Lower lobe of right lung (tissue), 2 donors: ENCODE measurements around the gene VIPR1. TPM values are rescaled to one million over a fixed set of nuclear protein-coding genes. Genes with fewer than 3 reads are reported as not detected.

Experiments used
- ATAC-seq, 2 donors: fragments of 200-7000 bp; cut with Tn5 transposase; one replicate each; pipeline ENCODE4 v1.9.1; 2020 to 2022; ENCODE audit warnings: mild to moderate bottlenecking in 2 of 2, moderate library complexity in 2 of 2
- DNase-seq: peaks from one replicate; pipeline ENCODE4 v3.0.0-alpha.2; 2020
- H3K27ac ChIP-seq: fragments of 200-600 bp; one replicate; pipeline ENCODE4 v1.8.0; 2022
- H3K27me3 ChIP-seq: fragments of 200-600 bp; one replicate; pipeline ENCODE4 v1.8.0; 2022; ENCODE audit warnings: low read depth
- H3K36me3 ChIP-seq: fragments of 200-600 bp; one replicate; pipeline ENCODE4 v1.8.0; 2022; ENCODE audit warnings: mild to moderate bottlenecking
- H3K4me1 ChIP-seq: fragments of 200-600 bp; one replicate; pipeline ENCODE4 v1.8.0; 2022
- H3K4me3 ChIP-seq: fragments of 200-600 bp; one replicate; pipeline ENCODE4 v1.8.0; 2022; ENCODE audit warnings: mild to moderate bottlenecking
- H3K9me3 ChIP-seq: fragments of 200-600 bp; one replicate; pipeline ENCODE4 v1.8.0; 2022
- CTCF ChIP-seq: fragments of 200-600 bp; IDR thresholded peaks from one replicate; pipeline ENCODE4 v1.8.0; 2022; ENCODE audit warnings: antibody characterized with exemption, mild to moderate bottlenecking
- intact Hi-C: fragments of 100-400 bp; cut with DNase I; formaldehyde crosslinking; loops from one replicate; pipeline ENCODE4 v1.11.0; 2022
- total RNA-seq: library from RNA; stranded (reverse); fragmentation: NEBNext Ultra II Directional; extraction: Animal tissue kit (Norgen Biotek cat#: 25700); gene quantifications from one replicate; pipeline ENCODE4 v1.2.1, GENCODE V29; 2021
- donor health status: DM: no; HTN: yes; CAD: no; lungs with severe emphysema.

VIPR1 gene
- total RNA-seq, 1 donor from 2014 or later: 212 TPM

DNA sequence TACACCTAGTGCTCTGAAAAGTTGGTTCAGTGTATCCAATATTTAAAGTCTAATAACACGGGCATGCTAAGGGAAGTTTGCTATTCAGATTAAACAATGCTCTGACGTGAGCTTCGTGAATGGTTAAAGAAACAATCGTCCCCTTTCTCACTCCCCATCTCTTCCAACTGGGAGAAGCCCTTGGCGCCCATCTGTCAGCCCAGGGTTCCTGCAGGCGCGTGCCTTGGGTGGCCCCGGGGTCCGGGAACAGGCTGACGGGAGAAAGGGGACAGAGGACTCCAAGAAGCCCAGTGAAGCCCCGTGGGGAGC lies 78.9 kb downstream of the VIPR1 start:
- Histone ChIP-seq H3K27ac (peak overlapping the region; percentile 90), H3K36me3 (peaks cover 8% of the 10 kb centered on the region), H3K9me3 (no peaks in the 10 kb centered on the region), H3K4me1 (peaks cover 28% of the 10 kb centered on the region), H3K4me3 (peak overlapping the region; percentile 85), H3K27me3 (no peaks in the 10 kb centered on the region)
- no peak for TF ChIP-seq CTCF
- intact Hi-C loops: no loop called here
- no peak for DNase-seq
- ATAC-seq: no peak

- Histone ChIP-seq H3K27me3 (no peaks in the 10 kb centered on the region), H3K36me3 (peaks cover 8% of the 10 kb centered on the region), H3K4me3 (peak within 1 kb of the TSS; percentile 85), H3K4me1 (peaks cover 28% of the 10 kb centered on the region), H3K9me3 (no peaks in the 10 kb centered on the region), H3K27ac (peak within 1 kb of the TSS; percentile 90)
- DNase-seq (peak; percentile 97), ATAC-seq (peak; percentile 98 to 99)
- peak; percentile 32 for TF ChIP-seq CTCF
- intact Hi-C loops: no loop called here
Measured at GRCh38 chr3:42581709-42582473, 79.4 kb downstream of the VIPR1 start, which contains the start of gene SEC22C. Gene SEC22C, minus strand, starts transcription at chr3:42581967. Its CDS starts 12,921 bp downstream, at chr3:42569046.

GRCh38 chr3:42582474-42583070 lies 80.1 kb downstream of the VIPR1 start:
- peaks cover 28% of the 10 kb centered on the region for H3K4me1 ChIP-seq
- TF ChIP-seq CTCF: no peak
- ATAC-seq (no peak), DNase-seq (no peak)
- H3K27ac ChIP-seq: peak overlapping the region; percentile 90
- H3K27me3 ChIP-seq: no peaks in the 10 kb centered on the region
- peaks cover 8% of the 10 kb centered on the region for H3K36me3 ChIP-seq
- intact Hi-C loops: no loop called here
- peak overlapping the region; percentile 85 for H3K4me3 ChIP-seq
- no peaks in the 10 kb centered on the region for H3K9me3 ChIP-seq

Other genes starting within 250 kb of the VIPR1 start
- not detected for gene CCK, start 236.5 kb upstream of the VIPR1 start, total RNA-seq
- gene LYZL4, start 92.0 kb upstream of the VIPR1 start, total RNA-seq: not detected
- gene SEC22C, start 79.3 kb downstream of the VIPR1 start, total RNA-seq: 51.3 TPM
- gene SS18L2, start 88.2 kb downstream of the VIPR1 start, total RNA-seq: 21.4 TPM
- 87.3 TPM for gene NKTR, start 98.0 kb downstream of the VIPR1 start, total RNA-seq
- 20.0 TPM for gene ZBTB47, start 151.1 kb downstream of the VIPR1 start, total RNA-seq
- not detected for gene KLHL40, start 182.9 kb downstream of the VIPR1 start, total RNA-seq
- 1.0 TPM for gene HHATL, start 200.2 kb downstream of the VIPR1 start, total RNA-seq